ENCODE data around the gene PRKAR1A. TPM values are rescaled to one million over a fixed set of nuclear protein-coding genes. Genes with fewer than 3 reads are reported as not detected.
A peak's percentile ranks its signal among the peaks of the same experiment; 100 is the strongest.

Gene PRKAR1A
- total and polyA plus RNA-seq, 5 donors from 2014 or later: 135 to 220 (median 187) TPM

GRCh38 chr17:68559316-68559715, 47.1 kb downstream of the PRKAR1A start:
- H3K27ac Mint-ChIP-seq: no peak overlapping the region
- Histone ChIP-seq H3K27ac (ENCODE audit: insufficient read depth, low read length, poor library complexity, severe bottlenecking) (no peak overlapping the region), H3K4me3 (ENCODE audit: low read depth, low read length) (no peak overlapping the region), H3K27me3 (ENCODE audit: control insufficient read depth, insufficient read depth, low read length) (no peaks in the 10 kb centered on the region), H3K4me1 (ENCODE audit: control insufficient read depth, insufficient read depth, low read length, poor library complexity, severe bottlenecking) (no peaks in the 10 kb centered on the region), H3K9me3 (ENCODE audit: control insufficient read depth in 2 of 2, low read length in 2 of 2) (no peaks in the 10 kb centered on the region), H3K36me3 (ENCODE audit: control insufficient read depth, insufficient read depth, low read length) (no peaks in the 10 kb centered on the region)
- no peaks in the 10 kb centered on the region for H3K4me1 Mint-ChIP-seq
- H3K4me3 Mint-ChIP-seq: no peak overlapping the region
- ATAC-seq (ENCODE audit: low read depth in 2 of 2): no peak
- no peak for DNase-seq
- peaks cover 15% of the 10 kb centered on the region for H3K36me3 Mint-ChIP-seq
- peaks cover 0 to 2% (median 0%) of the 10 kb centered on the region in 7 donors for H3K9me3 Mint-ChIP-seq
- H3K27me3 Mint-ChIP-seq: peaks cover 9% of the 10 kb centered on the region

GRCh38 chr17:68560966-68561720, 48.9 kb downstream of the PRKAR1A start:
- no peak overlapping the region for H3K27ac Mint-ChIP-seq
- no peak overlapping the region for H3K4me3 ChIP-seq (ENCODE audit: low read depth, low read length)
- H3K27ac ChIP-seq (ENCODE audit: insufficient read depth, low read length, poor library complexity, severe bottlenecking): no peak overlapping the region
- H3K36me3 Mint-ChIP-seq: peaks cover 14% of the 10 kb centered on the region
- DNase-seq (no peak), ATAC-seq (ENCODE audit: low read depth in 2 of 2) (no peak)
- no peaks in the 10 kb centered on the region for H3K36me3 ChIP-seq (ENCODE audit: control insufficient read depth, insufficient read depth, low read length)
- no peaks in the 10 kb centered on the region for H3K4me1 ChIP-seq (ENCODE audit: control insufficient read depth, insufficient read depth, low read length, poor library complexity, severe bottlenecking)
- H3K27me3 ChIP-seq (ENCODE audit: control insufficient read depth, insufficient read depth, low read length): peaks cover 3% of the 10 kb centered on the region
- peaks cover 0 to 2% (median 0%) of the 10 kb centered on the region in 7 donors for H3K9me3 Mint-ChIP-seq
- no peak overlapping the region for H3K4me3 Mint-ChIP-seq
- H3K9me3 ChIP-seq (ENCODE audit: control insufficient read depth in 2 of 2, low read length in 2 of 2): no peaks in the 10 kb centered on the region
- no peaks in the 10 kb centered on the region for H3K4me1 Mint-ChIP-seq
- peaks cover 14% of the 10 kb centered on the region for H3K27me3 Mint-ChIP-seq

- H3K4me1 Mint-ChIP-seq: no peaks in the 10 kb centered on the region
- Histone ChIP-seq H3K9me3 (ENCODE audit: control insufficient read depth in 2 of 2, low read length in 2 of 2) (no peaks in the 10 kb centered on the region), H3K4me3 (ENCODE audit: low read depth, low read length) (no peak overlapping the region), H3K36me3 (ENCODE audit: control insufficient read depth, insufficient read depth, low read length) (no peaks in the 10 kb centered on the region), H3K4me1 (ENCODE audit: control insufficient read depth, insufficient read depth, low read length, poor library complexity, severe bottlenecking) (no peaks in the 10 kb centered on the region), H3K27ac (ENCODE audit: insufficient read depth, low read length, poor library complexity, severe bottlenecking) (no peak overlapping the region), H3K27me3 (ENCODE audit: control insufficient read depth, insufficient read depth, low read length) (peaks cover 3% of the 10 kb centered on the region)
- peaks cover 0 to under 1% (median 0%) of the 10 kb centered on the region in 7 donors for H3K9me3 Mint-ChIP-seq
- no peak overlapping the region for H3K4me3 Mint-ChIP-seq
- H3K27ac Mint-ChIP-seq: no peak overlapping the region
- ATAC-seq (ENCODE audit: low read depth in 2 of 2) (no peak), DNase-seq (no peak)
- peaks cover 20% of the 10 kb centered on the region for H3K27me3 Mint-ChIP-seq
- peaks cover 14% of the 10 kb centered on the region for H3K36me3 Mint-ChIP-seq
These were observed 50.5 kb downstream of the PRKAR1A start for GRCh38 chr17:68562736-68563135.

GRCh38 chr17:68564415-68565111, 52.3 kb downstream of the PRKAR1A start:
- ATAC-seq (ENCODE audit: low read depth in 2 of 2): no peak

GRCh38 chr17:68565661-68566441, 53.6 kb downstream of the PRKAR1A start:
- H3K27ac Mint-ChIP-seq: peak overlapping the region in 1 of 3 donors; percentile 1
- H3K27me3 Mint-ChIP-seq: peaks cover 15% of the 10 kb centered on the region
- Histone ChIP-seq H3K9me3 (ENCODE audit: control insufficient read depth in 2 of 2, low read length in 2 of 2) (no peaks in the 10 kb centered on the region), H3K36me3 (ENCODE audit: control insufficient read depth, insufficient read depth, low read length) (no peaks in the 10 kb centered on the region), H3K4me3 (ENCODE audit: low read depth, low read length) (no peak overlapping the region), H3K27ac (ENCODE audit: insufficient read depth, low read length, poor library complexity, severe bottlenecking) (no peak overlapping the region), H3K4me1 (ENCODE audit: control insufficient read depth, insufficient read depth, low read length, poor library complexity, severe bottlenecking) (no peaks in the 10 kb centered on the region), H3K27me3 (ENCODE audit: control insufficient read depth, insufficient read depth, low read length) (peaks cover 3% of the 10 kb centered on the region)
- DNase-seq (no peak), ATAC-seq (ENCODE audit: low read depth in 2 of 2) (no peak)
- peaks cover 8% of the 10 kb centered on the region for H3K36me3 Mint-ChIP-seq
- peaks cover 0 to 2% (median 0%) of the 10 kb centered on the region in 7 donors for H3K9me3 Mint-ChIP-seq
- H3K4me3 Mint-ChIP-seq: no peak overlapping the region
- no peaks in the 10 kb centered on the region for H3K4me1 Mint-ChIP-seq

More at GRCh38 chr17:68564415-68565111, 52.3 kb downstream of the PRKAR1A start:
- Mint-ChIP-seq H3K4me3 (no peak overlapping the region), H3K9me3 (peaks cover 0 to 2% (median 0%) of the 10 kb centered on the region in 7 donors), H3K36me3 (peaks cover 8% of the 10 kb centered on the region), H3K4me1 (no peaks in the 10 kb centered on the region), H3K27ac (peak overlapping the region in 1 of 3 donors; percentile 48), H3K27me3 (peaks cover 19% of the 10 kb centered on the region)
- Histone ChIP-seq H3K27ac (ENCODE audit: insufficient read depth, low read length, poor library complexity, severe bottlenecking) (no peak overlapping the region), H3K4me3 (ENCODE audit: low read depth, low read length) (no peak overlapping the region), H3K36me3 (ENCODE audit: control insufficient read depth, insufficient read depth, low read length) (no peaks in the 10 kb centered on the region), H3K27me3 (ENCODE audit: control insufficient read depth, insufficient read depth, low read length) (peaks cover 3% of the 10 kb centered on the region), H3K9me3 (ENCODE audit: control insufficient read depth in 2 of 2, low read length in 2 of 2) (no peaks in the 10 kb centered on the region), H3K4me1 (ENCODE audit: control insufficient read depth, insufficient read depth, low read length, poor library complexity, severe bottlenecking) (no peaks in the 10 kb centered on the region)
- DNase-seq: no peak

- peaks cover 3% of the 10 kb centered on the region for H3K27me3 ChIP-seq (ENCODE audit: control insufficient read depth, insufficient read depth, low read length)
- Mint-ChIP-seq H3K27ac (no peak overlapping the region), H3K4me1 (no peaks in the 10 kb centered on the region), H3K4me3 (no peak overlapping the region), H3K27me3 (peaks cover 15% of the 10 kb centered on the region), H3K36me3 (peaks cover 8% of the 10 kb centered on the region), H3K9me3 (peaks cover 0 to 2% (median 0%) of the 10 kb centered on the region in 7 donors)
- H3K9me3 ChIP-seq (ENCODE audit: control insufficient read depth in 2 of 2, low read length in 2 of 2): no peaks in the 10 kb centered on the region
- DNase-seq (no peak), ATAC-seq (ENCODE audit: low read depth in 2 of 2) (no peak)
- no peaks in the 10 kb centered on the region for H3K36me3 ChIP-seq (ENCODE audit: control insufficient read depth, insufficient read depth, low read length)
- H3K4me3 ChIP-seq (ENCODE audit: low read depth, low read length): no peak overlapping the region
- no peaks in the 10 kb centered on the region for H3K4me1 ChIP-seq (ENCODE audit: control insufficient read depth, insufficient read depth, low read length, poor library complexity, severe bottlenecking)
- no peak overlapping the region for H3K27ac ChIP-seq (ENCODE audit: insufficient read depth, low read length, poor library complexity, severe bottlenecking)
These were observed 54.2 kb downstream of the PRKAR1A start for GRCh38 chr17:68566442-68566738.

- Mint-ChIP-seq H3K4me3 (no peak overlapping the region), H3K36me3 (peaks cover 8% of the 10 kb centered on the region), H3K27me3 (peaks cover 15% of the 10 kb centered on the region), H3K4me1 (no peaks in the 10 kb centered on the region), H3K9me3 (peaks cover 0 to 2% (median 0%) of the 10 kb centered on the region in 7 donors), H3K27ac (no peak overlapping the region)
- Histone ChIP-seq H3K27ac (ENCODE audit: insufficient read depth, low read length, poor library complexity, severe bottlenecking) (no peak overlapping the region), H3K9me3 (ENCODE audit: control insufficient read depth in 2 of 2, low read length in 2 of 2) (no peaks in the 10 kb centered on the region), H3K4me3 (ENCODE audit: low read depth, low read length) (no peak overlapping the region), H3K27me3 (ENCODE audit: control insufficient read depth, insufficient read depth, low read length) (peaks cover 3% of the 10 kb centered on the region), H3K36me3 (ENCODE audit: control insufficient read depth, insufficient read depth, low read length) (no peaks in the 10 kb centered on the region), H3K4me1 (ENCODE audit: control insufficient read depth, insufficient read depth, low read length, poor library complexity, severe bottlenecking) (no peaks in the 10 kb centered on the region)
- DNase-seq: no peak
- no peak for ATAC-seq (ENCODE audit: low read depth in 2 of 2)
These were observed 54.8 kb downstream of the PRKAR1A start for GRCh38 chr17:68567035-68567434.
